ENCODE data around the gene IL2RA. TPM values are rescaled to one million over a fixed set of nuclear protein-coding genes. Genes with fewer than 3 reads are reported as not detected.
A peak's percentile ranks its signal among the peaks of the same experiment; 100 is the strongest.

IL2RA gene
- total and polyA plus RNA-seq, 2 donors (not counting 3 experiments of a cell fraction or from before 2014, with no cell fraction given), result not detected

DNA sequence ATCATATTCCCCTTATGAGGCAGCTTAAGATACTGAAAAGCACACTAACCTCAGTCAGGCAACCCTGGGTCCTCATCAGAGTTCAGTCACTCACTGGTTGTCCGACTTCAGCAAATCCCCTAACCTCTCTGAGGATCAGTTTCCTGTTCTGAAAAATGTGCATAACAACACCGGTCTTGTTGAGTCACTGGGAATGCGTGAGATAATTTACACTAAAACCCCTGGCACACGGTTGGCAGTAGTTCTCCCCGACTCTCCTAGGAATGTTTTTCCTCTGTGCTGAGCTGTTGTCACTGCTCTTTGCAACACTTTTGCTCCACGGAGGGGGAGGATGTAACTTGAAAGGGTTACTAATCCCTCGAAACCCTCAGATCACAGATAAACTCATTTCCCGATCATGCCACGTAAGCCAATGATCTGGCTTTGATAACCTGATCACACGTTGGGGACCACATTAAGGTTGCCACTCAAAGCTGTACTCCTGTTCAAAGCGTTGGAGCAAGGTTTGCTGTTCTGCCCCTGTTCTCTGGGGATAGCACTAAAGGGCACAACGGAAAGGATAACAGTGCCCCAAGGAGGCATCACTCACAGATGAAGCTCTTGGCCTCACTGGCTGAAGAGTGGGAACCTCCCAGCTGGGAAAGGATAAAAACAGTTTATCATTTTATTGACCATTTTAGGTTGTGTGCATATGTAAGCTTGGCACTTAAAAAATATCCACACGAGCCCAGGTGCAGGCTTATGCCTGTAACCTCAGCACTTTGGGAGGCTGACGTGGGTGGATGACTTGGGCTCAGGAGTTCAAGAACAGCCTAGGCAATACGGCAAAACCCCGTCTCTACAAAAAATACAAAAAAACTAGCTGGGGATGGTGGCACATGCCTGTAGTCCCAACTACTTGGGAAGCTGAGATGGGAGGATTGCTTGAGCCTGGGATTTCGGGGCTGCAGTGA, 21.6 kb upstream of the IL2RA start:
- H3K4me1 ChIP-seq (ENCODE audit: control insufficient read depth, extremely low read depth, insufficient read depth, low read length), result peaks cover 22% of the 10 kb centered on the region
- H3K4me2 ChIP-seq (ENCODE audit: insufficient read depth, low read length), result peak overlapping the region; percentile 39
- DNase-seq (ENCODE audit: low read depth, low spot score), result peak; percentile 78
- BruUV-seq (replicated peaks), result no TSS peak
- TF ChIP-seq POLR2AphosphoS5 (IDR thresholded peaks at IDR 0.05; ENCODE audit: insufficient read depth, low read depth, low read length) (no peak), GATA2 (IDR thresholded peaks at IDR 0.05; ENCODE audit: insufficient read depth, insufficient read length, low read depth, low read length) (peak; percentile 81), JUN (IDR thresholded peaks at IDR 0.05; ENCODE audit: borderline replicate concordance, insufficient read depth, insufficient read length, low read depth) (no peak), EZH2 (IDR thresholded peaks at IDR 0.05; ENCODE audit: borderline replicate concordance, low read depth, low read length, severe bottlenecking) (no peak)
- no peaks in the 10 kb centered on the region for H3K79me2 ChIP-seq (ENCODE audit: control insufficient read depth, insufficient read depth, low read length)
- H4K20me1 ChIP-seq (replicated peaks; ENCODE audit: control insufficient read depth, extremely low read depth, insufficient read depth, low read length), result no peaks in the 10 kb centered on the region
- H3K9me3 ChIP-seq (replicated peaks; ENCODE audit: control insufficient read depth, insufficient read depth, low read length), result no peaks in the 10 kb centered on the region
- no peak overlapping the region for H3K9ac ChIP-seq (replicated peaks; ENCODE audit: extremely low read depth, insufficient read depth, low read length)
- ChIA-PET POLR2A (no interaction called here), CTCF (interaction anchor here (0.6 to 2.5 kb wide), 6 partner anchors 70 to 326 kb away, joined by 3 to 19 read pairs (median 4); no protein-coding TSS in a partner anchor)
- FAIRE-seq, result peak; percentile 67
- H3K9me1 ChIP-seq (replicated peaks; ENCODE audit: control insufficient read depth, extremely low read depth, insufficient read depth, low read length), result no peaks in the 10 kb centered on the region
- no peaks in the 10 kb centered on the region for H3K36me3 ChIP-seq (ENCODE audit: control insufficient read depth in 2 of 2, extremely low read depth in 1 of 2, insufficient read depth in 2 of 2, low read length in 2 of 2)
- intact Hi-C loops (cut with micrococcal nuclease) (loop anchor here (10.0 kb wide), 2 partner anchors 109 to 641 kb away; partner anchors contain the start of gene IL15RA), dilution Hi-C loops (cut with MboI; ENCODE audit: extremely low pct_ligation_motif_present, low sequenced_read_pairs) (loop anchor here (25.0 kb wide), 1 partner anchor 121 kb away; no protein-coding TSS in a partner anchor)
- no peaks in the 10 kb centered on the region for H3K27me3 ChIP-seq (ENCODE audit: control insufficient read depth in 2 of 2, insufficient read depth in 2 of 2, low read length in 2 of 2)
- no peak overlapping the region for H3K27ac ChIP-seq (ENCODE audit: insufficient read depth, low read depth, low read length)
- H3K4me3 ChIP-seq (replicated peaks in 1 of 3; ENCODE audit: insufficient read depth in 1 of 3, low read depth in 1 of 3, low read length in 3 of 3), result no peak overlapping the region
- H2AFZ ChIP-seq (ENCODE audit: low read depth, low read length), result peak overlapping the region; percentile 16

Data from endothelial cell of umbilical vein (primary cell).